HL-60 (cell line): ENCODE measurements around the gene GRIK2.

Source experiments
- GABPA ChIP-seq: IDR thresholded peaks from 2 replicates; pipeline ENCODE4 v1.6.1; 2012; ENCODE audit warnings: low read depth
- TF ChIP-seq, protein P1 (sequence below): IDR thresholded peaks from one replicate; pipeline ENCODE4 v1.5.1; 2011; ENCODE audit warnings: low read length, control low read depth, inconsistent platforms; ENCODE audit not compliant: insufficient read depth
- TF ChIP-seq, protein P2 (sequence below): IDR thresholded peaks from 2 replicates; pipeline ENCODE4 v1.6.1; 2012; ENCODE audit warnings: low read depth; ENCODE audit not compliant: insufficient replicate concordance

DNA sequence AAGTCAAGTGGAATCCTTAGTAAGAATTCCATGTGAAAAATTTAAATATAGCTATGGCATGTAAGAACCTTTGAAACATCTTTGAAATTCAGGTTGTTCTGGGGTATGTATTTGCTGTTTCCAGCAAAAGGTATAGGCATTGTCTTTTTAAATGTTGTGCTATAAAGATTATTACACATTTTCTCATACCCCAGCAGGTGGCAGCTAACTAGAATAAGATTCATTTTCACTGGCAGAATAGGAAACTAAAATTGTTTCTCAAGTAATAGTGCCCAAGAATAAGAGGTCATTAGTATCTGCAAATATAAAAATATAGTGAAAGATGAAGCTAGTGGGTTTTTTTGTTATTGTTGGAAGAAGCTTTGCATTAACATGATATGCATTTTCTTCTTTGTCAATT, 1.8 kb downstream of the GRIK2 start:
- TF ChIP-seq, protein P1, sequence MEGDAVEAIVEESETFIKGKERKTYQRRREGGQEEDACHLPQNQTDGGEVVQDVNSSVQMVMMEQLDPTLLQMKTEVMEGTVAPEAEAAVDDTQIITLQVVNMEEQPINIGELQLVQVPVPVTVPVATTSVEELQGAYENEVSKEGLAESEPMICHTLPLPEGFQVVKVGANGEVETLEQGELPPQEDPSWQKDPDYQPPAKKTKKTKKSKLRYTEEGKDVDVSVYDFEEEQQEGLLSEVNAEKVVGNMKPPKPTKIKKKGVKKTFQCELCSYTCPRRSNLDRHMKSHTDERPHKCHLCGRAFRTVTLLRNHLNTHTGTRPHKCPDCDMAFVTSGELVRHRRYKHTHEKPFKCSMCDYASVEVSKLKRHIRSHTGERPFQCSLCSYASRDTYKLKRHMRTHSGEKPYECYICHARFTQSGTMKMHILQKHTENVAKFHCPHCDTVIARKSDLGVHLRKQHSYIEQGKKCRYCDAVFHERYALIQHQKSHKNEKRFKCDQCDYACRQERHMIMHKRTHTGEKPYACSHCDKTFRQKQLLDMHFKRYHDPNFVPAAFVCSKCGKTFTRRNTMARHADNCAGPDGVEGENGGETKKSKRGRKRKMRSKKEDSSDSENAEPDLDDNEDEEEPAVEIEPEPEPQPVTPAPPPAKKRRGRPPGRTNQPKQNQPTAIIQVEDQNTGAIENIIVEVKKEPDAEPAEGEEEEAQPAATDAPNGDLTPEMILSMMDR = no peak
- TF ChIP-seq GABPA = no peak
- TF ChIP-seq, protein P2, sequence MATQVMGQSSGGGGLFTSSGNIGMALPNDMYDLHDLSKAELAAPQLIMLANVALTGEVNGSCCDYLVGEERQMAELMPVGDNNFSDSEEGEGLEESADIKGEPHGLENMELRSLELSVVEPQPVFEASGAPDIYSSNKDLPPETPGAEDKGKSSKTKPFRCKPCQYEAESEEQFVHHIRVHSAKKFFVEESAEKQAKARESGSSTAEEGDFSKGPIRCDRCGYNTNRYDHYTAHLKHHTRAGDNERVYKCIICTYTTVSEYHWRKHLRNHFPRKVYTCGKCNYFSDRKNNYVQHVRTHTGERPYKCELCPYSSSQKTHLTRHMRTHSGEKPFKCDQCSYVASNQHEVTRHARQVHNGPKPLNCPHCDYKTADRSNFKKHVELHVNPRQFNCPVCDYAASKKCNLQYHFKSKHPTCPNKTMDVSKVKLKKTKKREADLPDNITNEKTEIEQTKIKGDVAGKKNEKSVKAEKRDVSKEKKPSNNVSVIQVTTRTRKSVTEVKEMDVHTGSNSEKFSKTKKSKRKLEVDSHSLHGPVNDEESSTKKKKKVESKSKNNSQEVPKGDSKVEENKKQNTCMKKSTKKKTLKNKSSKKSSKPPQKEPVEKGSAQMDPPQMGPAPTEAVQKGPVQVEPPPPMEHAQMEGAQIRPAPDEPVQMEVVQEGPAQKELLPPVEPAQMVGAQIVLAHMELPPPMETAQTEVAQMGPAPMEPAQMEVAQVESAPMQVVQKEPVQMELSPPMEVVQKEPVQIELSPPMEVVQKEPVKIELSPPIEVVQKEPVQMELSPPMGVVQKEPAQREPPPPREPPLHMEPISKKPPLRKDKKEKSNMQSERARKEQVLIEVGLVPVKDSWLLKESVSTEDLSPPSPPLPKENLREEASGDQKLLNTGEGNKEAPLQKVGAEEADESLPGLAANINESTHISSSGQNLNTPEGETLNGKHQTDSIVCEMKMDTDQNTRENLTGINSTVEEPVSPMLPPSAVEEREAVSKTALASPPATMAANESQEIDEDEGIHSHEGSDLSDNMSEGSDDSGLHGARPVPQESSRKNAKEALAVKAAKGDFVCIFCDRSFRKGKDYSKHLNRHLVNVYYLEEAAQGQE = no peak
